Astrocyte of the spinal cord (primary cell): ENCODE results near the gene EXOC6B.

Source experiments
- DNase-seq: peaks from one replicate; pipeline ENCODE4 v3.0.0; 2011; ENCODE audit warnings: low read depth, low spot score
- H3K4me3 ChIP-seq: 2 replicates; pipeline ENCODE4 v1.5.1; 2011; ENCODE audit warnings: low read depth, mild to moderate bottlenecking, low read length, moderate library complexity
- CTCF ChIP-seq: IDR thresholded peaks from 2 replicates; pipeline ENCODE4 v1.5.1; 2012; ENCODE audit warnings: low read depth, mild to moderate bottlenecking, low read length, inconsistent platforms
- in situ Hi-C: cut with HindIII; loops from 2 replicates; pipeline ENCODE4 v1.10.0; 2017; ENCODE audit warnings: low sequenced_read_pairs

Gene EXOC6B

GRCh38 chr2:72204786-72205503 is 620.9 kb downstream of the EXOC6B start:
- H3K4me3 ChIP-seq, result no peak overlapping the region
- in situ Hi-C loops, result no loop called here
- DNase-seq, result peak; percentile 22
- no peak for TF ChIP-seq CTCF

DNA sequence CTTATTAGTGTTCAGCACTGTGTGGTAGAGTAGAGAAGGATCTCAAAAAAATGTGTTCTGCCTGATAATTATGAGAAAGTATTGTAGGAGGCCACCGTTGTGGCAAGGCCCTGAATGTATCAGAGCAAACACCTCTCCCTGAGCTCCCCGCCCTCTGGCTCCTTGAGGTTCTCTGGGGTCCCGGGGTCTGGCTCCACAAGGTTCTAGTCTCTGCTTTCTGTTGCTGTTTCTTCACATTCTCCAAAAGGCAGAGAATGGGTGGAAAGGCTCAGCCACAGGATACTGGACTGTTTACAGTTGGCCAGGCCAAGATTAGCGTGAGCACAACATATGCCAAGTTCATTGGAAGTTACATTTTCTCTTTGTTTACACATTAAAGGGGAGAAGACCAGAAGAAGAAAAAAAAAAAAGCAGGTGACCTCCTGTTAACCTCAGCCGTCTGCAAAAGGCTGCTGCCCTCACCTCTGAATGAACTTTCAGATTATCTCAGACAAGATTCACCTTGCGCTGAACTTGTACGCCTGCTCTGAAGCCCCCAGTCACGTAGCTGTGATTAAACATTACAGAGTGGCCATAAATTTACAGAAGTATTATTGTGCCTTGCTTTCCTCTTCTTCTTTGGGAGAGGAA is 621.6 kb downstream of the EXOC6B start:
- in situ Hi-C loops, result no loop called here
- no peak overlapping the region for H3K4me3 ChIP-seq
- DNase-seq, result peak; percentile 12
- no peak for TF ChIP-seq CTCF

DNA sequence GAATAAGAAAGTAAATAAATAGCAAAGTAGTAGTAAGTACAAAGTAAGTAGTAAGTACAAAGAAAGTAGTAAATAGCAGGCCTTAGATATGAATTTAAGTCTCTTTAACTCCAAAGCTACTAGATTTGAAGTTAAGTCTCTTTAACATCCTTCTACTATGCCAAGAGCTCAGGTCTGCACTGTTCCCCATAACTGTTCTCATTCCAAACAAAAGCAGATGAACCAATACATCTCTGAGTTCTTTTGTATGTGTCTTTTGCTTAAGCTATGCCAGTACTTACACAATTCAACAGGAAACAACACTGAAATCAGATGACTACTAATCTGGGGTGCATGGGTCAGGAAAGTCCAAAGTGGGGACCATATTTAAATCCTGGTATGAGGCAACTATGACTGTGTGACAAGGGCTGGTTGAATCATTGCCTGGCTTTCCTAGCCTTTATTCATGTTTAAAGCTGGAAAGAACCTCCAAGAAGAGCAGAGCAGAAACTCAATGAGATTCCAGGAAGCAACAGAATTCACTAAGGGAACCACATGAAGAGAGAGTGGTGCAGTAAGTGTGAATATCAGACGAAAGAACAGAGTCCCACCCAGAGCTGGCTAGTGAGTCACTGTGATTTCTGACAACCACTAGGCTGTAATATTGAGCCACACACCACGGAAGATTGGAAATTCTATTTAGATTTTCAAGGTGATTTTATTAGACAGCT is 627.1 kb downstream of the EXOC6B start:
- peak; percentile 42 for TF ChIP-seq CTCF
- DNase-seq, result peak; percentile 59
- H3K4me3 ChIP-seq, result no peak overlapping the region
- in situ Hi-C loops, result no loop called here

DNA sequence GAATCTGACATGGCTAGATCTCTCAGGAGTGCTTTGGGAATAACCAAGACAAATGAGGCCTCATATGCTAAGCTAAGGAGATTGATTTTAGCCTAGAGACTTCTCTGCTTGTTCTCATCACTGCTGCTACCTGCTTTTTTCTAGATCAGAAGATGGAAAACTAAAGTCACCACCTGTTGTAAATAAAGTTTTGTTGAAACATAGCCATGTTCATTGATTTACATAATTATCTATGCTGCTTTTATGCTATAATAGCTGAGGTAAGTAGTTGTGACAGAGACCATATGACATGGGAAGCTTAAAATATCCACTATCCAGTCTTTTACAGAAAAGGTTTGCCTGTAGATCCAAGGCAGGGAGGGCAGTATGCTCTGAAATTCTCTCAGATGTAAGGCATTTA is 632.1 kb downstream of the EXOC6B start:
- no peak for DNase-seq
- no peak overlapping the region for H3K4me3 ChIP-seq
- in situ Hi-C loops, result no loop called here
- TF ChIP-seq CTCF, result no peak

DNA sequence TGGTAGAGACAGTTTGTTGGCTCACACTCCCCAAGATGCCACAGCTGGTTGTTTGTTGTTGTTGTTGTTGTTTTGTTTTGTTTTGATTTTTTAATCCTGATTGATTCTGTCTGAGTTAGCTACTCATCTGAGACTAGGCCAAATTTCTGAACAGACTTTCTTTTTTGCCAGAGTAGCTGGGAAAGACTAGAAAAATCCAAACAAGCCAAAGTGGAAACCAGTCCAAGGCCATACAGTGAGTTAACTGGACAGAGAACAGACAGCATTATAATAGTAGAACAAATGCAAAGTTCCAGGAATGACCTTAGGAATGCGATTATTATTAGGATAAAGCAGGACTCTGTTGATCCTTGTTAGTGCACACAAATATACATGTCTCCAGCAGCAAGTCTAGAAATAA is 634.4 kb downstream of the EXOC6B start:
- no peak for TF ChIP-seq CTCF
- in situ Hi-C loops, result no loop called here
- H3K4me3 ChIP-seq, result no peak overlapping the region
- no peak for DNase-seq

DNA sequence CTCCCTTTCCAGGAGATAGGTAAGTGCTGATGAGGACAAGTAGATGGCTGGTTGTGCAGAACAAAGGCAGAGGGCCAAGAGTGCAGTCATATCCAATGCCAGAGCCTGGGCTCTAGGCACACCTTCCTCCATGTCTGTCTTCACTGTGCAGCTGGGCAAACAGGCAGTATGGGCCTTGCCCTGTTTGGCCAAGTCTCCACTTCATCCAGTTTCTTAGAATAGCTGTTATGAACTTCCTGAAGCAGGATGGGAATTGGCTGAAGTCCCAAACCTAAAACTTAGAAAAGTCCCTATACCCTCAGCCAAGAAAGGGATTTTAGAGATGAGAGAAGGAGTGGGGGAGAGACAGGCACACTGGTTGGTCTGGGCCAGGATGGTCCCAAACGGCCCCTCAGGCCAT is 640.6 kb downstream of the EXOC6B start:
- in situ Hi-C loops, result no loop called here
- no peak for DNase-seq
- TF ChIP-seq CTCF, result no peak
- no peak overlapping the region for H3K4me3 ChIP-seq
